ENCODE data around the gene SINHCAF. TPM values are rescaled to one million over a fixed set of nuclear protein-coding genes. Genes with fewer than 3 reads are reported as not detected.
A peak's percentile ranks its signal among the peaks of the same experiment; 100 is the strongest.

The SINHCAF gene
- total and polyA plus RNA-seq, 2 experiments from 2014 or later: 581 to 686 TPM

- Histone ChIP-seq H3K79me2 (replicated peaks; ENCODE audit: insufficient read depth) (peaks cover 91% of the 10 kb centered on the region), H2AFZ (no peak overlapping the region), H3K9me2 (ENCODE audit: insufficient read depth) (no peaks in the 10 kb centered on the region), H3K27me3 (ENCODE audit: insufficient read depth) (no peaks in the 10 kb centered on the region), H4K20me1 (replicated peaks; ENCODE audit: insufficient read depth) (peaks cover 57% of the 10 kb centered on the region), H3K4me1 (ENCODE audit: insufficient read depth) (peaks cover 61% of the 10 kb centered on the region), H3K27ac (ENCODE audit: low read depth) (no peak overlapping the region; the same call in 1 of the 2 replicates), H3F3A (replicated peaks; ENCODE audit: low read depth) (no peaks in the 10 kb centered on the region), H3K4me2 (peak overlapping the region; percentile 93), H3K36me3 (ENCODE audit: insufficient read depth) (no peaks in the 10 kb centered on the region), H3K4me3 (peak overlapping the region; percentile 93)
- peaks cover 6% of the 10 kb centered on the region for H3K9me3 Mint-ChIP-seq
- peaks cover 64% of the 10 kb centered on the region for H3K4me1 Mint-ChIP-seq
- H3K27ac Mint-ChIP-seq: peak overlapping the region; percentile 85; the same call in 1 of the 2 replicates
- no peak for ATAC-seq
- no peak for DNase-seq (ENCODE audit: low spot score)
- TF ChIP-seq EZH2phosphoT487 (IDR thresholded peaks at IDR 0.05; ENCODE audit: unreplicated experiment) (no peak), CREB1 (CRISPR knock-in tag; IDR thresholded peaks at IDR 0.05; ENCODE audit: low read depth) (no peak), JUNB (IDR thresholded peaks at IDR 0.05; ENCODE audit: unreplicated experiment) (no peak), EZH2 (IDR thresholded peaks at IDR 0.05; ENCODE audit: low read depth, unreplicated experiment) (no peak), POLR2AphosphoS5 (IDR thresholded peaks at IDR 0.05; ENCODE audit: low read depth) (no peak), REST (IDR thresholded peaks at IDR 0.05; ENCODE audit: unreplicated experiment) (no peak), ZNF331 (CRISPR knock-in tag; IDR thresholded peaks at IDR 0.05; ENCODE audit: low read depth) (no peak), ZNF114 (CRISPR knock-in tag; IDR thresholded peaks at IDR 0.05) (no peak), CTCF (conservative IDR thresholded peaks at IDR 0.05; ENCODE audit: low read depth in 2 of 2) (no peak), NANOG (IDR thresholded peaks at IDR 0.05; ENCODE audit: borderline replicate concordance) (no peak), ZNF462 (CRISPR knock-in tag; IDR thresholded peaks at IDR 0.05) (no peak), STAT1 (IDR thresholded peaks at IDR 0.05; ENCODE audit: unreplicated experiment) (no peak), ETS1 (IDR thresholded peaks at IDR 0.05) (no peak)
- H3K27me3 Mint-ChIP-seq (ENCODE audit: insufficient read depth, low read depth, poor library complexity): peaks cover 30% of the 10 kb centered on the region
- H3K4me3 Mint-ChIP-seq: peak overlapping the region; percentile 98
- peaks cover 33% of the 10 kb centered on the region for H3K36me3 Mint-ChIP-seq (ENCODE audit: low read depth)
These were observed 4.1 kb downstream of the SINHCAF start for GRCh38 chr12:31321897-31322228.
